ENCODE data around the gene DVL1. TPM values are rescaled to one million over a fixed set of nuclear protein-coding genes. Genes with fewer than 3 reads are reported as not detected.

DVL1 gene
- total RNA-seq, result 67.0 and 107 TPM in 2 replicates

GRCh38 chr1:1349256-1350012, at the start of gene DVL1:
DVL1 (minus strand) TSS chr1:1349418; CDS start chr1:1349065, 353 bp downstream.

GRCh38 chr1:1374929-1375662, 25.9 kb upstream of the DVL1 start, which contains the start of gene AURKAIP1:
AURKAIP1 (minus strand) TSS chr1:1375207; CDS start chr1:1374756, 451 bp downstream.

GRCh38 chr1:1358433-1359271, 9.4 kb upstream of the DVL1 start, which contains the start of gene MXRA8:
MXRA8 (minus strand) TSS chr1:1358555; CDS start chr1:1358504, 51 bp downstream.

GRCh38 chr1:1331068-1331965, 17.9 kb downstream of the DVL1 start, which contains the start of gene TAS1R3:
TAS1R3 (plus strand) TSS chr1:1331280; CDS start chr1:1331346, 66 bp downstream.

GRCh38 chr1:1324524-1325287, 24.5 kb downstream of the DVL1 start, which contains the start of the genes CPTP and INTS11:
CPTP (plus strand) TSS chr1:1324802; CDS start chr1:1326911, 2,109 bp downstream.
INTS11 (minus strand) TSS chr1:1324660; CDS start chr1:1324608, 52 bp downstream.

GRCh38 chr1:1307923-1308755, 41.1 kb downstream of the DVL1 start, which contains the start of the genes ACAP3 and PUSL1:
ACAP3 (minus strand) TSS chr1:1307930; CDS start chr1:1307815, 115 bp downstream.
PUSL1 (plus strand) TSS chr1:1308597; CDS start chr1:1308644, 47 bp downstream.

Other genes with a start within 250 kb of the DVL1 start
- 2.1 and 3.2 TPM in 2 replicates for gene C1orf159, start 233.3 kb downstream of the DVL1 start, total RNA-seq
- not detected in 2 replicates for gene TTLL10, start 175.5 kb downstream of the DVL1 start, total RNA-seq
- 0.34 and 0.79 TPM in 2 replicates for gene TNFRSF18, start 142.8 kb downstream of the DVL1 start, total RNA-seq
- gene TNFRSF4, start 135.3 kb downstream of the DVL1 start, total RNA-seq, result under 0.01 TPM in 1 of 2 replicates, not detected in the other
- 136 and 144 TPM in 2 replicates for gene SDF4, start 117.4 kb downstream of the DVL1 start, total RNA-seq
- gene B3GALT6, start 117.2 kb downstream of the DVL1 start, total RNA-seq, result 10.1 and 14.0 TPM in 2 replicates
- 2.1 and 2.8 TPM in 2 replicates for gene C1QTNF12, start 102.7 kb downstream of the DVL1 start, total RNA-seq
- 23.4 and 30.9 TPM in 2 replicates for gene UBE2J2, start 75.6 kb downstream of the DVL1 start, total RNA-seq
- 1.2 and 1.3 TPM in 2 replicates for gene SCNN1D, start 69.0 kb downstream of the DVL1 start, total RNA-seq
- gene ACAP3, start 41.5 kb downstream of the DVL1 start, total RNA-seq, result 66.0 and 87.7 TPM in 2 replicates
- gene PUSL1, start 40.8 kb downstream of the DVL1 start, total RNA-seq, result 9.6 and 9.9 TPM in 2 replicates
- 56.0 and 74.6 TPM in 2 replicates for gene INTS11, start 24.8 kb downstream of the DVL1 start, total RNA-seq
- 4.1 and 6.8 TPM in 2 replicates for gene CPTP, start 24.6 kb downstream of the DVL1 start, total RNA-seq
- 0.16 and 0.17 TPM in 2 replicates for gene TAS1R3, start 18.1 kb downstream of the DVL1 start, total RNA-seq
- 273 and 326 TPM in 2 replicates for gene MXRA8, start 9.1 kb upstream of the DVL1 start, total RNA-seq
- 53.0 and 102 TPM in 2 replicates for gene AURKAIP1, start 25.8 kb upstream of the DVL1 start, total RNA-seq
- gene CCNL2, start 49.9 kb upstream of the DVL1 start, total RNA-seq, result 115 and 141 TPM in 2 replicates
- 86.0 and 91.9 TPM in 2 replicates for gene MRPL20, start 57.9 kb upstream of the DVL1 start, total RNA-seq
- 1.1 and 1.9 TPM in 2 replicates for gene ANKRD65, start 71.9 kb upstream of the DVL1 start, total RNA-seq
- 3.4 and 3.9 TPM in 2 replicates for gene VWA1, start 86.3 kb upstream of the DVL1 start, total RNA-seq
- gene ATAD3C, start 100.3 kb upstream of the DVL1 start, total RNA-seq, result under 0.01 TPM in 1 of 2 replicates, not detected in the other
- gene ATAD3B, start 122.3 kb upstream of the DVL1 start, total RNA-seq, result 11.7 and 19.3 TPM in 2 replicates
- 17.4 and 19.5 TPM in 2 replicates for gene ATAD3A, start 162.7 kb upstream of the DVL1 start, total RNA-seq
- 3.7 and 5.4 TPM in 2 replicates for gene TMEM240, start 191.2 kb upstream of the DVL1 start, total RNA-seq
- 35.8 and 43.0 TPM in 2 replicates for gene SSU72, start 225.4 kb upstream of the DVL1 start, total RNA-seq

Data from bronchial smooth muscle cell (primary cell).